Measurements from ENCODE around the gene EIF2B4. TPM values are rescaled to one million over a fixed set of nuclear protein-coding genes. Genes with fewer than 3 reads are reported as not detected.

EIF2B4 gene
- polyA plus RNA-seq, 3 donors: 29.5 to 42.3 (median 39.3) TPM

GRCh38 chr2:27377618-27378095 is 7.5 kb upstream of the EIF2B4 start:
- peaks cover 32% of the 10 kb centered on the region for H3K4me1 Mint-ChIP-seq
- H3K9me3 Mint-ChIP-seq: peaks cover 0 to 2% (median 0%) of the 10 kb centered on the region in 7 donors
- no peak overlapping the region for H3K4me3 ChIP-seq (replicated peaks in 1 of 3; ENCODE audit: low read depth in 2 of 3, low read length in 3 of 3)
- TF ChIP-seq CTCF (IDR thresholded peaks at IDR 0.05): no peak
- intact Hi-C loops (cut with micrococcal nuclease): loop anchor here in 1 of 2 donors (10.0 kb wide), 1 partner anchor 117 kb away; the partner anchor contains the start of genes FNDC4 and GCKR
- H3K79me2 ChIP-seq (ENCODE audit: insufficient read depth, low read length): peaks cover 56% of the 10 kb centered on the region
- no peak for DNase-seq
- no peaks in the 10 kb centered on the region for H3K9me3 ChIP-seq (replicated peaks in 1 of 2; ENCODE audit: control insufficient read depth in 1 of 2, insufficient read depth in 1 of 2, low read length in 2 of 2)
- H2AFZ ChIP-seq (ENCODE audit: insufficient read depth, low read depth, low read length, poor library complexity, severe bottlenecking): no peak overlapping the region
- H3K4me2 ChIP-seq (replicated peaks; ENCODE audit: extremely low read depth, low read length, poor library complexity, severe bottlenecking): no peak overlapping the region
- H3K27ac Mint-ChIP-seq: peak overlapping the region in 6 of 7 donors; percentile 12 to 82 (median 49)
- WGBS (ENCODE audit: insufficient coverage): 96% methylated on average over 18 of the region's 18 CpGs
- H3K4me3 Mint-ChIP-seq: no peak overlapping the region
- H3K4me1 ChIP-seq (ENCODE audit: control insufficient read depth in 1 of 2, insufficient read depth in 2 of 2, low read length in 2 of 2): peaks cover 19 to 40% of the 10 kb centered on the region in 2 donors
- peaks cover 0 to 3% (median 1%) of the 10 kb centered on the region in 3 donors for H3K27me3 Mint-ChIP-seq (ENCODE audit: low read depth in 3 of 3)
- H3K27ac ChIP-seq (ENCODE audit: low read depth in 1 of 2, low read length in 2 of 2): peak overlapping the region in 1 of 2 donors; percentile 96
- H4K20me1 ChIP-seq (ENCODE audit: insufficient read depth, low read length): peaks cover 51% of the 10 kb centered on the region
- peaks cover 58 to 66% of the 10 kb centered on the region in 2 donors for H3K36me3 Mint-ChIP-seq
- peaks cover 63 to 72% of the 10 kb centered on the region in 2 donors for H3K36me3 ChIP-seq (replicated peaks in 1 of 2; ENCODE audit: control insufficient read depth in 1 of 2, insufficient read depth in 2 of 2, low read length in 2 of 2)
- no peaks in the 10 kb centered on the region for H3K27me3 ChIP-seq (ENCODE audit: control insufficient read depth in 2 of 2, insufficient read depth in 2 of 2, low read length in 2 of 2)
- no peak overlapping the region for H3K9ac ChIP-seq (ENCODE audit: insufficient read depth, low read length, poor library complexity, severe bottlenecking)

- Mint-ChIP-seq H3K27me3 (ENCODE audit: low read depth in 3 of 3) (peaks cover 0 to 3% (median 1%) of the 10 kb centered on the region in 3 donors), H3K4me3 (no peak overlapping the region), H3K36me3 (peaks cover 59 to 65% of the 10 kb centered on the region in 2 donors), H3K9me3 (peaks cover 0 to 2% (median 0%) of the 10 kb centered on the region in 7 donors), H3K4me1 (peaks cover 38% of the 10 kb centered on the region), H3K27ac (peak overlapping the region; percentile 1 to 82 (median 53))
- Histone ChIP-seq H3K27ac (ENCODE audit: low read depth in 1 of 2, low read length in 2 of 2) (peak overlapping the region in 1 of 2 donors; percentile 96), H3K4me2 (replicated peaks; ENCODE audit: extremely low read depth, low read length, poor library complexity, severe bottlenecking) (no peak overlapping the region), H4K20me1 (ENCODE audit: insufficient read depth, low read length) (peaks cover 51% of the 10 kb centered on the region), H3K4me1 (ENCODE audit: control insufficient read depth in 1 of 2, insufficient read depth in 2 of 2, low read length in 2 of 2) (peaks cover 25 to 46% of the 10 kb centered on the region in 2 donors), H3K27me3 (ENCODE audit: control insufficient read depth in 2 of 2, insufficient read depth in 2 of 2, low read length in 2 of 2) (no peaks in the 10 kb centered on the region), H3K9ac (ENCODE audit: insufficient read depth, low read length, poor library complexity, severe bottlenecking) (no peak overlapping the region), H3K79me2 (ENCODE audit: insufficient read depth, low read length) (peaks cover 62% of the 10 kb centered on the region), H3K36me3 (replicated peaks in 1 of 2; ENCODE audit: control insufficient read depth in 1 of 2, insufficient read depth in 2 of 2, low read length in 2 of 2) (peaks cover 58 to 72% of the 10 kb centered on the region in 2 donors), H3K4me3 (replicated peaks in 1 of 3; ENCODE audit: low read depth in 2 of 3, low read length in 3 of 3) (no peak overlapping the region), H2AFZ (ENCODE audit: insufficient read depth, low read depth, low read length, poor library complexity, severe bottlenecking) (no peak overlapping the region), H3K9me3 (replicated peaks in 1 of 2; ENCODE audit: control insufficient read depth in 1 of 2, insufficient read depth in 1 of 2, low read length in 2 of 2) (no peaks in the 10 kb centered on the region)
- TF ChIP-seq CTCF (IDR thresholded peaks at IDR 0.05): no peak
- intact Hi-C loops (cut with micrococcal nuclease): loop anchor here in 1 of 2 donors (10.0 kb wide), 1 partner anchor 118 kb away; the partner anchor contains the start of genes FNDC4 and GCKR
- no peak for DNase-seq
- 93% methylated on average over 9 of the region's 10 CpGs for WGBS (ENCODE audit: insufficient coverage)
These were observed 6.9 kb upstream of the EIF2B4 start for GRCh38 chr2:27376866-27377617.

Data from CD14-positive monocyte (primary cell).